Globus pallidus (tissue), 1 donor: Measurements from ENCODE around the gene PDE6B.
A peak's percentile ranks its signal among the peaks of the same experiment; 100 is the strongest.

Experiments used
- DNase-seq: peaks from one replicate; pipeline ENCODE4 v3.0.0-alpha.2; 2015; ENCODE audit warnings: low spot score

Gene PDE6B

GRCh38 chr4:600850-601515, 24.4 kb upstream of the PDE6B start:
- no peak for DNase-seq

GRCh38 chr4:601612-602558, 23.5 kb upstream of the PDE6B start:
- DNase-seq, result no peak

DNA sequence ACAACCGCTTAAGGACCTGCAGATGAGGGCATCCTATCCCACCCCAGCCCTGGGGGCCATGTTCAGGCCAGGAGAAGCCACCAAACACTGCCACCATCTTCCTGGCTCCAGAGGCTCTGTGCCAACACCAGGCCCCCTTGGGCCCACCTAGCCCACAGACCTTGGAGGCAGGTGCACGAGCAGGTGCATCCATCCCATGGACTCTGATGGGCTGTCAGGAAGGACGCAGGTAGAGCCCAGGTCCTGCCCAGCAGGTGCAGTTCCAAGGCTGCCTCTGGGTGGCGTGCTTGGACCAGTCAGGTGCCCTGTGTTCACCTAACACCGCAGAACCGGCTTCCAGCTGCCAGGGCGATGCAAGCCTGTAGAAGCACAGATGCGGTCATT, 22.8 kb upstream of the PDE6B start:
- peak; percentile 47 for DNase-seq

DNA sequence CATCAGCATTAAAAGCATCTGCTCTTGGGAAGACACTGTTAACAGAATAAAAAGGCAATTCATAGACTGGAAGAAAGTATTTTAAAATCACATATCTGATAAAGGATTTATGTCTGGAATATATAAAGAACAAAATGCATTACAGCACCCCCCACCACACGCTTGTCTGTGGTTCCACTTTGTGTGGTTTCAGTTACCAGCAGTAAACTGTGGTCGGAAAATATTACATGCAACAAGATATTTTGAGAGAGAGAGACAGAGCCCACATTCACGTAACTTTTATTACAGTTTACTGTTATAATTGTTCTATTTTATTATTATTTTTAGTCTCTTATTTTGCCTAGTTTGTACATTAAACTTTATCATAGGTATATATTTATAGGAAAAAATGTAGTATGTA, 21.2 kb upstream of the PDE6B start:
- DNase-seq, result no peak

- DNase-seq, result no peak
These were observed 19.5 kb upstream of the PDE6B start for GRCh38 chr4:605702-606425.

DNA sequence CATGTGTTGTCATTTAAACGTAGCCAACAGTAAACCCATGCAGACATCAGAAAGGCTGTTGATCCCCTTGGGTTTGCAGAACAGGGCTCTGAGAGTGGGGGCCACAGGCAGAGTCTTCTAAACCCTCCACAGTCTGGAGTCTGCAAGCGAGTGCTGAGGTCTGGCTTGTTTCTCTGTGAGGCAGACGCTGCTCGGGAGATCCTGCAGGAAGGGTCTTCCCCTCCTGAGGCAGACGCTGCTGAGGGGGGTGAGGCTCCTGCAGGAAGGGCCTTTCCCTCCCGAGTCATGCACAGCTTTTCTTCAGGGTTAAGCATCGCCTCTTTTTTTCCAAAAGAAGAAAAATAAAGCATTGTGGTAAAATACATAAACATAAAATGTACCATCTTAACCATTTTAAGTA, 17.1 kb upstream of the PDE6B start:
- no peak for DNase-seq

- DNase-seq, result no peak
These were observed 15.8 kb upstream of the PDE6B start for GRCh38 chr4:609400-610050.

DNA sequence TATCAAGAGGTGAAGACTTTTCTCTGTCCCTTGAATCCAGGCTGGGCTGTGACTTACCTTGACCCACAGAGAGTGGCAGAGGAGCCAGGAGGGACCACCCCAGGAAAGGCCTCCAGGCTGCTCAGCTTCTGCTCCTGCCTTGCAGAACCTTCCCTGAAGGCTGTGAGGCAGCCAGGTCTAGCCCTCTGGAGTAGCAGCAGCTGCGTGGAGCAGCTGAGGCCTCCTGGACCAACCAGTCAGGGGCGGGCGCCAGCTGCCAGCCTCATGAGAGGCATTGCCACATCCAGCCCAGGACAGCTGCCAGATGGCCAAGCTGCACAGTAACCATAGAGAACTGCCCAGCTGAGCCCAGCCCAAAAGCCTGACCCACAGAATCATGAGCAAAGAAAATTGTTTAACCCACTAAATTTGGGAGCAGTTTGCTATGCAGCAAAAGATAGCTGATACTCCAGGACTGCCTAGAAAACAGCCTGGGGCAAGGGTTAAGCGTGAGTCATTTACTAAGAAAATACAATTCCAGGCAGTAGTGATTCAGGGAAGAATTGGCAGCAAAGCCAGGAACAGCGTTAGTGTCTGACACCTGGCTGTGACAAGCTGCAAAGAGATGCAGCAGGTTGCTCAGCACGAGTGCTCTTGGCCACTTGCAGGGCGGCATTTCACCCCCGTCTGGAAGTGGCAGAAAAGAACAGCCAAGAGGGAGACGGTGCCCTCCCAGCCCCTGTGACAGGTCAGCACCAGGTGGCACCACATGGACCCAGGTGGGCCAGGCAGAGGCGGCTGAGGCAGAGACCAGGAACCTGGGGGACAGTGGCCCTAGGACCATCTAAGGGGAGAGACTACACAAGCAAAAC, 14.7 kb upstream of the PDE6B start:
- DNase-seq, result peak; percentile 26

DNA sequence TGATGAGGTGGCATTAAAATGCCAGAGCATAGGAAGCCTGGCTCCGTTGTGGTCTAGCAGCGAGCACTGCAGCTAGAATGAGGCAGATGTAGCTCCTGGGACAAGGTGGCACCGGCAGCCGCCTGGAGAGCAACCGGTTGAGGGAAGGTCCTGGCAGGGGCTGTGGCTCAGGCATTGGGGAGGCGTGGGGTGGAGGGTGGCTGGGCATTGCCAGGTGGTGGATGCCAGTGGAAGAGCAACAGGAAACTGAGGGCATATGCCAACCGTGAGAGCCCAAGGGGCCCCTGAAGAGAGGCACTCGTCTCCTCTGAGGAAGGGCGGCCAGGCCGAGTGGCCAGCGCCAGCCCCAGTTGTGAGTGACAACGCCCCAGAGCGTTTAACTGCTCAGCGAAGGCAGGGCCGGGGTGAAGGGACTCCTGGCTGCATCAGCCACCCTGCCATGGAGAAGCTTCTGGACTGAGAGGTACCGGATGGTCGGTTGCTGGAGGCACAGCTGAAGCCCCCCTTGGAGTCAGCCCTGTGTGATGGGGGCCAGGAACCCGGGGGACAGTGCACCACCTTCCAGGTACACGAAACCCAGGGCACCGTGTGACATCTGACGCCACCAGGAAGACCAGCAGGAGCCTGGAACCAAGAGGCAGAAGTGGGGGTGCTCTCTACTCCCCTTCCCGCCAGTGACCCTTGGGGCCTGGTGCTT, 13.2 kb upstream of the PDE6B start:
- DNase-seq, result no peak

- no peak for DNase-seq
These were observed 12.6 kb upstream of the PDE6B start for GRCh38 chr4:612749-613125.

DNA sequence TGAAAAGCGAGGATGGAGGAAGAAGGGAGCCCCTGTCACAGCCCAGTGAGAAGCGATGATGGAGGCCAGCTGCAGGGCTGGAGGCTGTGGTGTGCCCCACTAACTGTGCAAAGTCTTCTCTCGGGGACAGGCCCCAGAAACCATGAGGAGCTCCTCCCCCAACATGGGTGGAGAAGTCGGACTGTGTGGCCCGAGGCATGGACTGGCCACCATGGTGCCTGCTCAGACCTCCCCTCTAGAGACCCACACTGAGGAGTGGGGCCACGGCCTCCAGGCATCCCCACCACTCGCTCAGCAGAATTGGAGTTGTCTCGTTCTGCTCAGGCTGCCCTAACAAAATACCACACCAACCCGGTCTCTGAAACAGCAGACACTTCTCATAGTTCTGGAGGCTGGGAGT, 12.2 kb upstream of the PDE6B start:
- no peak for DNase-seq

DNA sequence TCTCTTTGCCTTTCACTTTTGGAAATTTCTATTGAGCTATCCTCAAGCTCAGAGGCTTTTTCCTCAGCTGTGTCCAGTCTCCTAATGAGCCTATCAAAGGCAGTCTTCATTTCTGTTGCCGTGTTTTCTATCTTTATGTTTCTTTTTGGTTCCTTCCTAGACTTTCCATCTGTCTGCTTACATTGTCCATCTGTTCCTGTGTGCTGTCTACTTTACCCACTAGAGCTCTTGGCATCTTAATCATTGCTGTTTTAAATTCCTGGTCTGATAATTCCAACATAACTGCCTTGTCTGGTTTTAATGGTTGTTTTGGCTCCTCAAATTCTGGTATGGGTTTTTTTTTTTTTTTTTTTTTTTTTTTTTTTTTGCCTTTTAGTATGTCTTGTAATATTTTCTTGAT, 9.3 kb upstream of the PDE6B start:
- DNase-seq, result no peak

- DNase-seq, result no peak
These were observed 8.3 kb upstream of the PDE6B start for GRCh38 chr4:616911-617643.

DNA sequence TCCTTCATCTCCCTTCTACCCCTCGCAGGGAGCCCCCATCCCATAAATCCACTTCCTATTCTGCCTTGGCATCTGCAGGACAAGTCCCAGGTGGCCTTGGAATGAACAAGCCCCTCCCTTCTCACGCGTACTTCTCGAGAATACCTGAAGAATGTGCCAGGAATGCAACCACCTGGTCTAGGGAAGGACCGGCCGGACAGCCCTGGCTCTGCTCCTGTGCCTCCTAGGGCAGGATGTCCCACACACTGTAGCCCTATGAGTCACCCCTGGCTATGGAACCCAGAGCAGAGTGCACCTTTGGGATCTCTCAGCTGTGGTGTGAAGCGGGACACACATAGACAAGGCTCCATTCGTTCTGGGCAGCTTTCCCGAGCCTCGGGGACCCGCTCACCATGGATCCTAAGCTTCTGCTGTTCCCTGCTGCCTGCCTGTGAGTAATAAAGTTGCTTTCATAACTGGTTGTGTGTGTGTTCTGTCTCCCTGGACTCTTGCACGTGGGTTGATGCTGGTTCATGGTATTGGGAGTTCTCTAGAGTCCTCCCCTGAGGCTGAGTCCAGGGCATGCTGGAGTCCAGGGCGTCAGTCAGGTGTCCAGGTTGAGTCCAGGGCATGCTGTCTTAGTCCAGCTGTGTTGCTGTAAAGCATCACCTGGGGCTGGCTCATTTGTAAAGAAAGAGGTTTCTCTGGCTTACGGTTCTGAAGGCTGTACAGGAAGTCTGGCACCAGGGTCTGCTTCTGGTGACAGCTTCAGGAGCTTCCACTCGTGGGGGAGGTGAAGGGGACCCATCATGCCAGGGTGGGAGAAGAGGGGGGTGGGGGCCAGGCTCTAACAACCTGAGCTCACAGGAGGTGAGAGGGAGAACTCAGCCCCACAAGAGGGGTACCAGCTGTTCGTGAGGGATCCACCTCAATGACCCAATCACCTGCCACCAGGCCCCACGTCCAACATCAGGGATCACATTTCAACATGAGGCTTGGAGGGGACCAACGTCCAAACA, 7.4 kb upstream of the PDE6B start:
- no peak for DNase-seq

GRCh38 chr4:620201-620600, 5.2 kb upstream of the PDE6B start:
- no peak for DNase-seq

- no peak for DNase-seq
These were observed 4.5 kb upstream of the PDE6B start for GRCh38 chr4:620851-621261.

DNA sequence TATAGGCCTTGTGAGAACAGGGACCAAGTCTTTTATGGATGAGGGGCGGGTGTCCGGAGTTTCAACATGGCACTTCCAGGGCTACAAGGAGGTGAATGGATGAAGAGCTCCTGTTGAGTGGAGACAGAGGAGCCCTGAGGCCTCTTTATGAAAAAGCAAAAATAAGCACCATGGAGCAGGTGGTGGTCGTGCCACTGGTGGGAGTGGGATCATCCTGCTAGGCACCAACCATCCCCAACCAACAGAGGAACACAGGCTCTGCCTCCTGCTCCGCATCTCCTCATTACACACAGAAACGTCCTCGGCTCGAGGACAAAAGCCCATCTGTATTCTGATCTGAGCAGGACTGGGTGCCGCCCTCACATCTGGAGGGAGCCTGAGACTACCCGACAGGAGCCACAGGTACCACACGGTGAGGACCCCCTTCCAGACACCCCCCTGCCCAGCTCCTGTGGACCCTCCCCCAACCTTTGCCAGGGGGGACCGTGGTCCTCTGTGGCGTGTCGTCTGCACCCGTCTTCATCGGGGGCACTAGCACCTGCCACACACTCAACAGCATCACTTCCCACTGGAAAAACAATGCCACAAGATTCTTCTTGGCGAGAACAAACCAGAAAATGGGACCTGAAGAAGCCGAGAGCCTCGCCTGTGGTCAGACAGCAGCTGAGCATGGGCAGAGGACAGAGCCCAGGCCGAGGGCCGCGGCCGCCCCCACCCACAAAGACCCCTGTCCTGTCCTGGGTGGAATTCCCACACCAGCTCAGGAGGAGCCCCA, 3.9 kb upstream of the PDE6B start:
- no peak for DNase-seq
